Activated T-cell treated with anti-CD3 and anti-CD28 coated beads for 4 hours (primary cell): ENCODE data around the gene COA6.

Experiments used
- DNase-seq: peaks from one replicate; pipeline ENCODE4 v3.0.0-alpha.2; 2020

The COA6 gene

GRCh38 chr1:234373064-234373958 is at the start of gene COA6:
Gene COA6, plus strand, starts transcription at chr1:234373456. Its CDS starts 11 bp downstream, at chr1:234373467.
- peak; percentile 82 for DNase-seq

GRCh38 chr1:234324821-234325220 is 48.4 kb upstream of the COA6 start:
- no peak for DNase-seq

GRCh38 chr1:234325878-234326496 is 47.3 kb upstream of the COA6 start:
- DNase-seq: no peak

- peak; percentile 69 for DNase-seq
Observed at GRCh38 chr1:234326497-234327366, 46.5 kb upstream of the COA6 start.

- no peak for DNase-seq
Observed at GRCh38 chr1:234327577-234328164, 45.6 kb upstream of the COA6 start.

- no peak for DNase-seq
Observed at GRCh38 chr1:234330843-234331215, 42.4 kb upstream of the COA6 start.

GRCh38 chr1:234331507-234331906 is 41.7 kb upstream of the COA6 start:
- DNase-seq: no peak

- DNase-seq: no peak
Observed at GRCh38 chr1:234336359-234336758, 36.9 kb upstream of the COA6 start.

- DNase-seq: no peak
Observed at GRCh38 chr1:234337233-234337632, 36.0 kb upstream of the COA6 start.

GRCh38 chr1:234340528-234340927 is 32.7 kb upstream of the COA6 start:
- no peak for DNase-seq

- DNase-seq: no peak
Observed at GRCh38 chr1:234342774-234343173, 30.5 kb upstream of the COA6 start.

- no peak for DNase-seq
Observed at GRCh38 chr1:234345237-234345636, 28.0 kb upstream of the COA6 start.

GRCh38 chr1:234348964-234349363 is 24.3 kb upstream of the COA6 start:
- no peak for DNase-seq

- no peak for DNase-seq
Observed at GRCh38 chr1:234355782-234356510, 17.3 kb upstream of the COA6 start.

- peak; percentile 24 for DNase-seq
Observed at GRCh38 chr1:234356615-234357269, 16.5 kb upstream of the COA6 start.

GRCh38 chr1:234357831-234358230 is 15.4 kb upstream of the COA6 start:
- DNase-seq: no peak

GRCh38 chr1:234361102-234361603 is 12.1 kb upstream of the COA6 start:
- no peak for DNase-seq

GRCh38 chr1:234362558-234362957 is 10.7 kb upstream of the COA6 start:
- no peak for DNase-seq

- DNase-seq: no peak
Observed at GRCh38 chr1:234368320-234369032, 4.8 kb upstream of the COA6 start.

GRCh38 chr1:234369033-234369430 is 4.2 kb upstream of the COA6 start:
- DNase-seq: no peak

GRCh38 chr1:234369784-234370183 is 3.5 kb upstream of the COA6 start:
- DNase-seq: no peak
